OCI-M1 (cell line): ENCODE data around the gene ACER1.
"Not testable (repeated sequence)": the region's sequence is repeated elsewhere in the genome, so short reads cannot be mapped to it uniquely, and the experiment has no call there.

Experiments
- DNase-seq: peaks from one replicate; lab custom pipeline; 2025; lab: John Stamatoyannopoulos, UW

ACER1 gene

GRCh38 chr19:6287269-6287885 lies 46.0 kb downstream of the ACER1 start:
- DNase-seq, result peak; percentile 0

- DNase-seq, result peak; percentile 14
Measured at GRCh38 chr19:6286676-6287075, 46.7 kb downstream of the ACER1 start.

GRCh38 chr19:6282393-6282792 lies 51.0 kb downstream of the ACER1 start:
- DNase-seq, result not testable (repeated sequence)

GRCh38 chr19:6279931-6280591 lies 53.4 kb downstream of the ACER1 start, which contains the start of gene MLLT1:
Gene MLLT1 (minus strand): TSS chr19:6279975. CDS start chr19:6279784, 191 bp downstream.
- peak; percentile 94 for DNase-seq

GRCh38 chr19:6279620-6279930 lies 53.8 kb downstream of the ACER1 start:
- DNase-seq, result no peak

- peak; percentile 8 for DNase-seq
Measured at GRCh38 chr19:6278740-6279619, 54.4 kb downstream of the ACER1 start.

- DNase-seq, result no peak
Measured at GRCh38 chr19:6278051-6278450, 55.4 kb downstream of the ACER1 start.

- DNase-seq, result peak; percentile 3
Measured at GRCh38 chr19:6276447-6276846, 57.0 kb downstream of the ACER1 start.

GRCh38 chr19:6275170-6275744 lies 58.2 kb downstream of the ACER1 start:
- DNase-seq, result no peak

- DNase-seq, result no peak
Measured at GRCh38 chr19:6274756-6275155, 58.7 kb downstream of the ACER1 start.

GRCh38 chr19:6273701-6274601 lies 59.5 kb downstream of the ACER1 start:
- DNase-seq, result no peak

- DNase-seq, result no peak
Measured at GRCh38 chr19:6272913-6273600, 60.4 kb downstream of the ACER1 start.

- no peak for DNase-seq
Measured at GRCh38 chr19:6272411-6272791, 61.0 kb downstream of the ACER1 start.

GRCh38 chr19:6271721-6272410 lies 61.5 kb downstream of the ACER1 start:
- no peak for DNase-seq

GRCh38 chr19:6271251-6271650 lies 62.2 kb downstream of the ACER1 start:
- no peak for DNase-seq

GRCh38 chr19:6270822-6271221 lies 62.6 kb downstream of the ACER1 start:
- DNase-seq, result no peak

- no peak for DNase-seq
Measured at GRCh38 chr19:6270076-6270745, 63.2 kb downstream of the ACER1 start.

- DNase-seq, result no peak
Measured at GRCh38 chr19:6269101-6269886, 64.1 kb downstream of the ACER1 start.

- DNase-seq, result no peak
Measured at GRCh38 chr19:6268382-6268771, 65.0 kb downstream of the ACER1 start.
